NT2/D1 (cell line): Measurements from ENCODE around the gene PLCB4.

Experiments used
- DNase-seq: peaks from one replicate; pipeline ENCODE4 v3.0.0-alpha.2; 2011; ENCODE audit warnings: low read depth, low spot score
- H3K27me3 ChIP-seq: 2 replicates; pipeline ENCODE4 v1.6.0; 2011; ENCODE audit warnings: mild to moderate bottlenecking; ENCODE audit not compliant: insufficient read length, insufficient read depth
- H3K36me3 ChIP-seq: 2 replicates; pipeline ENCODE4 v1.6.1; 2011; ENCODE audit warnings: mild to moderate bottlenecking, low read length, mixed read lengths; ENCODE audit not compliant: insufficient read depth, insufficient read length
- H3K4me1 ChIP-seq: 2 replicates; pipeline ENCODE4 v1.5.1; 2011; ENCODE audit not compliant: insufficient read depth, insufficient read length
- H3K4me3 ChIP-seq: 2 replicates; pipeline ENCODE4 v1.5.1; 2011; ENCODE audit warnings: low read depth; ENCODE audit not compliant: insufficient read length
- H3K9ac ChIP-seq: 2 replicates; pipeline ENCODE4 v1.6.0; 2011; ENCODE audit warnings: low read depth; ENCODE audit not compliant: insufficient read length
- H3K9me3 ChIP-seq: 2 replicates; pipeline ENCODE4 v1.5.1; 2011; ENCODE audit warnings: mild to moderate bottlenecking, low read length; ENCODE audit not compliant: insufficient read depth
- SUZ12 ChIP-seq: IDR thresholded peaks from 2 replicates; pipeline ENCODE4 v1.6.1; 2011; ENCODE audit not compliant: insufficient read length, insufficient read depth; ENCODE audit errors: extremely low read depth
- YY1 ChIP-seq: IDR thresholded peaks from 2 replicates; pipeline ENCODE4 v1.6.1; 2011; ENCODE audit not compliant: insufficient read length, insufficient read depth
- ZNF274 ChIP-seq: IDR thresholded peaks from 2 replicates; pipeline ENCODE4 v1.6.1; 2011; ENCODE audit warnings: mild to moderate bottlenecking, low read depth, low read length

Gene PLCB4

DNA sequence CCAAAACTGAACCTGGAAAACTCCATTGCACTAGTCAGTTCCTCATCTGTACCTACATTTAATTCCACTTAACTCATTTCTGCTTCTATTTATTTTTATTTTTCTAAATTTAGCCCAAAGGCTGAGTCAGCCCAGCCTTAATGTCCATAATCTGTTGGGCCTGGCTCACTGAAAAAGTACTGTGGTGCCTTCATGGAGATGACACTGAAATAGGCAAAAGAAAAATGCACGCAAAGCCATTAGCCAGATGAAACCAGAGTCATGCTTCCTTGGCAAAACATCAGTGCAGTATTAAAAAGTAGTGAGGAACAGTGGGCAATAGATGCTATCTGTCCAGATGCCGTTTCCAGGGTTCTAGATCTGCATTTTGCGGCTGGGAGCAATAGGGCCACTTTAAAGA, 14.7 kb upstream of the PLCB4 start:
- TF ChIP-seq ZNF274 (no peak), SUZ12 (no peak), YY1 (no peak)
- H3K9me3 ChIP-seq, result no peaks in the 10 kb centered on the region
- no peak for DNase-seq
- H3K4me3 ChIP-seq, result no peak overlapping the region
- H3K4me1 ChIP-seq, result no peaks in the 10 kb centered on the region
- H3K9ac ChIP-seq, result no peak overlapping the region
- no peaks in the 10 kb centered on the region for H3K27me3 ChIP-seq
- no peaks in the 10 kb centered on the region for H3K36me3 ChIP-seq

DNA sequence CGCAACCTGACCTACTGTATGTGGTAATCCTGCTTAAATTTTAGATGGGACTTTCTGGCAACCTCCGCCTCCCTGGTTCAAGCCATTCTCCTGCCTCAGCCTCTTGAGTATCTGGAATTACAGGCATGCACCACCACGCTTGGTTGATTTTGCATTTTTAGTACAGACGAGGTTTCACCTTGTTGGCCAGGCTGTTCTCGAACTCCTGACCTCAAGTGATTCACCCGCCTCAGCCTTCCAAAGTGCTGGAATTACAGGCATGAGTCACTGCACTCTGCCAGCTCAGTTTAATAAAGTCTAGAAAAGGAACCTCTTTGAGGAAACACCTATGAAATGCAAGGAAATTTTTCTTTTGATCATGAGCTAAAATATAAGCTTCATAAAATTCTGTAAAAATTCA, 9.0 kb upstream of the PLCB4 start:
- Histone ChIP-seq H3K4me3 (no peak overlapping the region), H3K27me3 (no peaks in the 10 kb centered on the region), H3K9ac (no peak overlapping the region), H3K4me1 (no peaks in the 10 kb centered on the region), H3K9me3 (no peaks in the 10 kb centered on the region), H3K36me3 (no peaks in the 10 kb centered on the region)
- no peak for TF ChIP-seq SUZ12
- TF ChIP-seq ZNF274, result no peak
- no peak for TF ChIP-seq YY1
- no peak for DNase-seq

DNA sequence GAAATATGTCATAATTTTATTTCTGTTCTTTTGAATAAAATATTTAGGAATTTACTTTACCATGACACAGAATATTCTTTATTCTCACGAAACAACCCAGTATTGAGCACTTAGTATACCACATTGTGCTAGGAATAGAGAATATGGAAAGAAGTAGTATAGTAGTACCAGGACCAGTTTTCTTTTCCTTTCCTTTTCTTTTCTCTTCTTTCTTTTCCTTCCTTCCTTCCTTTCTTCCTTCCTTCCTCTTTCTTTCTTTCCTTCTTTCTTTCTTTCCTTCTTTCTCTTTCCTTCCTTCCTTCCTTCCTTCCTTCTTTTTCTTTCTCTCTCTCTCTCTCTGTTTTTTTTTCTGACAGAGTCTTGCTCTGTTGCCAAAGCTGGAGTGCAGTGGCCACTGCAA, 7.5 kb upstream of the PLCB4 start:
- Histone ChIP-seq H3K9me3 (no peaks in the 10 kb centered on the region), H3K36me3 (no peaks in the 10 kb centered on the region), H3K27me3 (no peaks in the 10 kb centered on the region), H3K4me3 (no peak overlapping the region), H3K9ac (no peak overlapping the region), H3K4me1 (no peaks in the 10 kb centered on the region)
- DNase-seq, result no peak
- TF ChIP-seq YY1 (no peak), SUZ12 (no peak), ZNF274 (no peak)

DNA sequence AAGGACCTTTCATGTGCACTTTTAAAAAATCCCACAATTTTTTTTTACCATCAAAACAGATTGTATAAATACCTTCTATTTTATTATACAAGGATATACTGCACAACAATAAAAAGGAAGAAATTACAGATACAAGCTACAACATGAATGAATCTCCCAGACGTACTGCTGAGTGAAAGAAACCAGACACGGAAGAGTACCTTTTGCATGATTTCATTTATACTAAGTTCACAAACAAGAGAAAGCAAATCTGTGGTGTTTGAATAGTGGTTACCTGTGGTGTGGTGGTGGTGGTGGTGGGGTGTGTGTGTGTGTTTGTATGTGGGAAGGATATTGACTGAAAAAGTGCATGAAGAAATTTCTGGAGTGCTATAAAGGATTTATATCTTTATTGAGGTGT, 6.8 kb upstream of the PLCB4 start:
- Histone ChIP-seq H3K4me1 (no peaks in the 10 kb centered on the region), H3K9ac (no peak overlapping the region), H3K27me3 (no peaks in the 10 kb centered on the region), H3K36me3 (no peaks in the 10 kb centered on the region), H3K9me3 (no peaks in the 10 kb centered on the region), H3K4me3 (no peak overlapping the region)
- TF ChIP-seq YY1, result no peak
- TF ChIP-seq SUZ12, result no peak
- TF ChIP-seq ZNF274, result no peak
- DNase-seq, result no peak

DNA sequence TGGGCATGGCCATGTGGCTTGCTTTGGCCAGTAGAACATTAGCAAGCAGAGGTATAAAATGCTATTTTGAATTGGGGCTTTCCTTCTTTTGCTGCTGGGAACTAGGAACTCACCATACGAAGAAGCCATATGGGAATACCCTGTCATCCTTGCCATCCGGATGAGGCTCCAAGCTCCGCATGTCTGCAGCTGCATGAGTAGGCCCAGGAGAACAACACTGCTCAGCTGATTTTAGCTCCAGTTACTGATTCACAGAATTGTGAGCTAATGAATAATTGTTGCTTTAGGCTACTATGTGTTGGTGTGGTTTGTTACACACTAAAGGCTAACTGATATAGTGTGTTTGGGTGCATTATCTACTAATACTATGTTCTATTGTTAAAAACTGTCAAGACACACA, 2.7 kb upstream of the PLCB4 start:
- peaks cover 3% of the 10 kb centered on the region for H3K4me1 ChIP-seq
- H3K36me3 ChIP-seq, result no peaks in the 10 kb centered on the region
- no peaks in the 10 kb centered on the region for H3K27me3 ChIP-seq
- H3K9ac ChIP-seq, result no peak overlapping the region
- no peaks in the 10 kb centered on the region for H3K9me3 ChIP-seq
- DNase-seq, result no peak
- TF ChIP-seq YY1 (no peak), SUZ12 (no peak), ZNF274 (no peak)
- no peak overlapping the region for H3K4me3 ChIP-seq

DNA sequence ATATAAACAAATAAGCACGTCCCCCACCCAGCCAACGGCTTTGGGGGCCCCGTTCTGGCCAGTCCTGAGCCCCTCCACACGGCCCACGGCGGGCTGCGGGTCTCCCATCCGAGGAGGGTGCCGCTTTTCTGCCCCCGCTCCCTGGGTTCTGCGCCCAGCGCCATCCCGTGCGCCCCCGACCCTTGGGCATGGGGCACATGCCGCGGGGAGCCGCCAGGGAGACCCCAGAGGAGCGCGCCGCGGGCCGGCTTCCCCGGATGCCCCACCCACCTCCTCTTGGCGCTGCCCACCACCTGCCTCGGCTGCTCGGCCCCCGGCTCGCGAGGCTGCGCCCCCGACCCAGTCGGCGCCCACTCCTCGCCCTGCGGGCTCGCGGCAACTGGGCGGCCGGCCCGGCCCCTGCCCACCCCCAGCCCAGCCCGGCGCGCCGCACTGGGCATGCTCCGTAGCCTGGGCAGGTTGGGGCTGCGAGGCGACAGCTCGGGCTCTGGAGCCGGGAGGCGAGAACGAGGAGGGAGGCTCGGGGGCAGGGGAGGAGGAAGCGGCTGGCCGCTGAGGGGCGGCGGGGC, 570 bp upstream of the PLCB4 start:
- Histone ChIP-seq H3K4me1 (peaks cover 3% of the 10 kb centered on the region), H3K4me3 (peak overlapping the region; percentile 75), H3K36me3 (no peaks in the 10 kb centered on the region), H3K27me3 (no peaks in the 10 kb centered on the region), H3K9me3 (no peaks in the 10 kb centered on the region), H3K9ac (peak overlapping the region; percentile 83)
- DNase-seq, result peak; percentile 46
- TF ChIP-seq SUZ12 (no peak), ZNF274 (no peak), YY1 (no peak)

DNA sequence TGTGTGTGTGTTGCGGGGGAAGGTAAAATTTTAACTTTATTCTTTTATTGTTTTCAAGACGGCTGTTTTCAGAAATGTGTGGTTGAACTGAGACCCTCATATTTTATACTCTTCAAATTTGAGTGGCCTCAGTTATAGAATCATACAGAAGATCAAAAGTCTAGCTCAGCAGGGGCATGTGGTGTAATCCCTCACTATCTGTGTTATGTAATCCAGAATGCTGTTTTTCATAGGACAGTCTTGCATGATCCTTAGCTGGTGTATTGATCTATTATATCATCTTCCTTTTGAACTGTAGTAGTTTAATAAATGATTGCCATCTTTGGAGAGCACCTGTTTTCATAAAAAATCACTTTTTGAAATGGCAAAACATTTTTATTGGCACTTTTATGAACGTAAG, 1.4 kb downstream of the PLCB4 start:
- Histone ChIP-seq H3K9me3 (no peaks in the 10 kb centered on the region), H3K9ac (no peak overlapping the region), H3K36me3 (no peaks in the 10 kb centered on the region), H3K4me3 (no peak overlapping the region), H3K27me3 (no peaks in the 10 kb centered on the region), H3K4me1 (peaks cover 3% of the 10 kb centered on the region)
- DNase-seq, result no peak
- TF ChIP-seq ZNF274 (no peak), YY1 (no peak), SUZ12 (no peak)
